HEK293 (cell line): ENCODE measurements around the gene LMF1.

Source experiments
- FEZF1 ChIP-seq: fragments of 450-650 bp; formaldehyde crosslinking; IDR thresholded peaks from 2 replicates; pipeline ENCODE4 v1.5.1; 2016; ENCODE audit warnings: missing biosample characterization, missing genetic modification characterization
- GLI2 ChIP-seq: fragments of 450-650 bp; formaldehyde crosslinking; IDR thresholded peaks from 2 replicates; pipeline ENCODE4; 2017; ENCODE audit warnings: missing biosample characterization, missing genetic modification characterization, low read depth, borderline replicate concordance
- GLIS1 ChIP-seq: fragments of 450-650 bp; formaldehyde crosslinking; IDR thresholded peaks from 2 replicates; pipeline ENCODE4 v1.5.1; 2016; ENCODE audit warnings: missing biosample characterization, missing genetic modification characterization
- HOXD13 ChIP-seq: sonication (generic); formaldehyde crosslinking; IDR thresholded peaks from 2 replicates; pipeline ENCODE4 v1.8.0; 2022; ENCODE audit warnings: missing genetic modification reagents, borderline replicate concordance
- KLF16 ChIP-seq: fragments of 450-650 bp; formaldehyde crosslinking; IDR thresholded peaks from 2 replicates; pipeline ENCODE4 v1.5.1; 2017; ENCODE audit warnings: missing biosample characterization, missing genetic modification characterization
- OSR2 ChIP-seq: fragments of 450-650 bp; formaldehyde crosslinking; IDR thresholded peaks from 2 replicates; pipeline ENCODE4 v1.5.1; 2016; ENCODE audit warnings: missing biosample characterization, missing genetic modification characterization
- REPIN1 ChIP-seq: fragments of 450-650 bp; formaldehyde crosslinking; IDR thresholded peaks from 2 replicates; pipeline ENCODE4 v1.5.1; 2017; ENCODE audit warnings: missing biosample characterization, missing genetic modification characterization, low read depth
- YY2 ChIP-seq: fragments of 450-650 bp; formaldehyde crosslinking; IDR thresholded peaks from 2 replicates; pipeline ENCODE4 v1.5.1; 2016; ENCODE audit warnings: missing biosample characterization, missing genetic modification characterization
- ZFP3 ChIP-seq: fragments of 450-650 bp; formaldehyde crosslinking; IDR thresholded peaks from 2 replicates; pipeline ENCODE4 v1.5.1; 2016; ENCODE audit warnings: low read depth, missing biosample characterization, missing genetic modification characterization
- ZNF114 ChIP-seq: fragments of 450-650 bp; formaldehyde crosslinking; IDR thresholded peaks from 2 replicates; pipeline ENCODE4 v1.5.0; 2017; ENCODE audit warnings: missing biosample characterization, missing genetic modification characterization
- ZNF146 ChIP-seq: fragments of 450-650 bp; formaldehyde crosslinking; IDR thresholded peaks from 2 replicates; pipeline ENCODE4 v1.5.1; 2016; ENCODE audit warnings: missing biosample characterization, missing genetic modification characterization
- ZNF175 ChIP-seq: fragments of 450-650 bp; formaldehyde crosslinking; IDR thresholded peaks from 2 replicates; pipeline ENCODE4 v1.5.1; 2016; ENCODE audit warnings: missing biosample characterization, missing genetic modification characterization
- ZNF23 ChIP-seq: fragments of 450-650 bp; formaldehyde crosslinking; IDR thresholded peaks from 2 replicates; pipeline ENCODE4 v1.5.1; 2016; ENCODE audit warnings: missing biosample characterization, missing genetic modification characterization, borderline replicate concordance
- ZNF24 ChIP-seq: fragments of 450-650 bp; formaldehyde crosslinking; IDR thresholded peaks from 2 replicates; pipeline ENCODE4 v1.5.1; 2016; ENCODE audit warnings: missing biosample characterization, missing genetic modification characterization
- ZNF350 ChIP-seq: fragments of 450-650 bp; formaldehyde crosslinking; IDR thresholded peaks from 2 replicates; pipeline ENCODE4 v1.5.0; 2017; ENCODE audit warnings: missing biosample characterization, mild to moderate bottlenecking, missing genetic modification characterization
- ZNF37A ChIP-seq: fragments of 450-650 bp; IDR thresholded peaks from 2 replicates; pipeline ENCODE4 v1.5.1; 2018; ENCODE audit warnings: missing biosample characterization, missing genetic modification characterization
- ZNF423 ChIP-seq: fragments of 450-650 bp; formaldehyde crosslinking; IDR thresholded peaks from 2 replicates; pipeline ENCODE4 v1.5.1; 2016; ENCODE audit warnings: missing biosample characterization, missing genetic modification characterization
- ZNF433 ChIP-seq: fragments of 450-650 bp; formaldehyde crosslinking; IDR thresholded peaks from 2 replicates; pipeline ENCODE4 v1.5.1; 2016; ENCODE audit warnings: missing biosample characterization, missing genetic modification characterization, low read depth
- ZNF510 ChIP-seq: fragments of 450-650 bp; formaldehyde crosslinking; IDR thresholded peaks from 2 replicates; pipeline ENCODE4 v1.5.1; 2018; ENCODE audit warnings: mild to moderate bottlenecking, missing genetic modification characterization, missing biosample characterization; ENCODE audit not compliant: insufficient replicate concordance
- ZNF558 ChIP-seq: fragments of 450-650 bp; formaldehyde crosslinking; IDR thresholded peaks from 2 replicates; pipeline ENCODE4 v1.5.1; 2016; ENCODE audit warnings: missing biosample characterization, missing genetic modification characterization
- ZNF596 ChIP-seq: fragments of 450-650 bp; IDR thresholded peaks from 2 replicates; pipeline ENCODE4 v1.5.0; 2018; ENCODE audit warnings: missing biosample characterization, mild to moderate bottlenecking, missing genetic modification characterization, moderate library complexity
- ZNF610 ChIP-seq: fragments of 450-650 bp; formaldehyde crosslinking; IDR thresholded peaks from 2 replicates; pipeline ENCODE4 v1.5.1; 2016; ENCODE audit warnings: missing biosample characterization, missing genetic modification characterization, borderline replicate concordance
- ZNF660 ChIP-seq: fragments of 450-650 bp; IDR thresholded peaks from 2 replicates; pipeline ENCODE4 v1.5.1; 2018; ENCODE audit warnings: missing biosample characterization, mild to moderate bottlenecking, missing genetic modification characterization
- ZNF677 ChIP-seq: fragments of 450-650 bp; IDR thresholded peaks from 2 replicates; pipeline ENCODE4 v1.5.0; 2018; ENCODE audit warnings: missing biosample characterization, mild to moderate bottlenecking, missing genetic modification characterization, moderate library complexity
- ZNF768 ChIP-seq: fragments of 450-650 bp; formaldehyde crosslinking; IDR thresholded peaks from 2 replicates; pipeline ENCODE4 v1.5.1; 2018; ENCODE audit warnings: missing biosample characterization, mild to moderate bottlenecking, missing genetic modification characterization
- ZSCAN16 ChIP-seq: fragments of 450-650 bp; formaldehyde crosslinking; IDR thresholded peaks from 2 replicates; pipeline ENCODE4 v1.5.1; 2016; ENCODE audit warnings: missing biosample characterization, missing genetic modification characterization
- ZSCAN23 ChIP-seq: fragments of 450-650 bp; formaldehyde crosslinking; IDR thresholded peaks from 2 replicates; pipeline ENCODE4 v1.5.1; 2016; ENCODE audit warnings: missing biosample characterization, missing genetic modification characterization
- TF ChIP-seq, protein P1 (sequence below): fragments of 450-650 bp; formaldehyde crosslinking; IDR thresholded peaks from 2 replicates; pipeline ENCODE4 v1.5.1; 2016; ENCODE audit warnings: missing biosample characterization, missing genetic modification characterization, low read depth
- TF ChIP-seq, protein P2 (sequence below): fragments of 450-650 bp; formaldehyde crosslinking; IDR thresholded peaks from 2 replicates; pipeline ENCODE4 v1.5.1; 2016; ENCODE audit warnings: missing biosample characterization, missing genetic modification characterization
- TF ChIP-seq, protein P3 (sequence below): fragments of 450-650 bp; formaldehyde crosslinking; IDR thresholded peaks from 2 replicates; pipeline ENCODE4 v1.5.1; 2017; ENCODE audit warnings: missing biosample characterization, missing genetic modification characterization
- TF ChIP-seq, protein P4 (sequence below): fragments of 450-650 bp; formaldehyde crosslinking; IDR thresholded peaks from 2 replicates; pipeline ENCODE4 v1.5.1; 2016; ENCODE audit warnings: missing biosample characterization, missing genetic modification characterization
- TF ChIP-seq, protein P5 (sequence below): fragments of 450-650 bp; formaldehyde crosslinking; IDR thresholded peaks from 2 replicates; pipeline ENCODE4 v1.5.1; 2017; ENCODE audit warnings: missing biosample characterization, missing genetic modification characterization

Gene LMF1

DNA sequence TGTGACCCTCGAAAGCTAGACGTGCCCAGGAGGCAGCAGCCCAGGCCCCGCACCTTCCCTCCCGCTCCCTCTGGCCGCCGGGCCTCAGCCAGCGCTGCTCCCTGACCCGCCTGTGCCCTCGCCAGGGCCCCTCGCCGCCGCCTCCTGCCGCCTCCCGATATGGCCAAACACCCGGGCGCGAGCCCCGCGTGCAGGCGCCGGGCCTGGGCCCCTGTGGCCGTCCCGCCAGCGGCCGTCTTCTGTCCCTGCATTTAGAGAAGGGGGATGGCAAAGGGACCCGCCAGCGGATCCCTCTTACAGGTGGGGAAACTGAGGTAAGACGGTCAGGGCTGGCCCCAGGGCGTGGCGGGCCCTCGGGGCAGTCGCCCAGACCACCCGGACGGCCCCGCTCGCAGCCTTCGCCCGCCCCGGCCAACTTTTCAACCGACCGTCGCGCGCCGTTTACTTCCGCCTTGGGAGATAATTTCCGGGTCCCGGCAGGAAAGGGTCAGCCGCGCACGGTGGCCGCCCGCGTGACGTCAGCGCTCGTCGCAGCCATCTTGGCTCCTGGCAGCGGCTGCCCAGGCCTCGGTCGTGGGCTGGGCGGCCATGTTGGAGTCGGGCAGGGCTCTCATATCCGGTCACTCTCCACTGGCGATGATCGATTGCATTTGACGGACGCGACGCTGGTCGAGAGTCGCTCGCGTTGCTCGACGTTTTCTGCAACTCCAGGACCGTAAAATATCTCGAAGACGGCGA is 163.3 kb downstream of the LMF1 start (continued):
- TF ChIP-seq ZNF610 (tag by site-specific recombination): peak; percentile 80; the same call in 1 of the 2 replicates
- no peak for TF ChIP-seq ZSCAN23 (tag by site-specific recombination)
- TF ChIP-seq HOXD13 (CRISPR knock-in tag): no peak
- no peak for TF ChIP-seq ZNF433
- TF ChIP-seq, protein P1, sequence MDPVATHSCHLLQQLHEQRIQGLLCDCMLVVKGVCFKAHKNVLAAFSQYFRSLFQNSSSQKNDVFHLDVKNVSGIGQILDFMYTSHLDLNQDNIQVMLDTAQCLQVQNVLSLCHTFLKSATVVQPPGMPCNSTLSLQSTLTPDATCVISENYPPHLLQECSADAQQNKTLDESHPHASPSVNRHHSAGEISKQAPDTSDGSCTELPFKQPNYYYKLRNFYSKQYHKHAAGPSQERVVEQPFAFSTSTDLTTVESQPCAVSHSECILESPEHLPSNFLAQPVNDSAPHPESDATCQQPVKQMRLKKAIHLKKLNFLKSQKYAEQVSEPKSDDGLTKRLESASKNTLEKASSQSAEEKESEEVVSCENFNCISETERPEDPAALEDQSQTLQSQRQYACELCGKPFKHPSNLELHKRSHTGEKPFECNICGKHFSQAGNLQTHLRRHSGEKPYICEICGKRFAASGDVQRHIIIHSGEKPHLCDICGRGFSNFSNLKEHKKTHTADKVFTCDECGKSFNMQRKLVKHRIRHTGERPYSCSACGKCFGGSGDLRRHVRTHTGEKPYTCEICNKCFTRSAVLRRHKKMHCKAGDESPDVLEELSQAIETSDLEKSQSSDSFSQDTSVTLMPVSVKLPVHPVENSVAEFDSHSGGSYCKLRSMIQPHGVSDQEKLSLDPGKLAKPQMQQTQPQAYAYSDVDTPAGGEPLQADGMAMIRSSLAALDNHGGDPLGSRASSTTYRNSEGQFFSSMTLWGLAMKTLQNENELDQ (tag by site-specific recombination): no peak
- TF ChIP-seq ZFP3 (tag by site-specific recombination): no peak
- no peak for TF ChIP-seq ZNF114 (tag by site-specific recombination)
- TF ChIP-seq ZNF677 (tag by site-specific recombination): no peak
- TF ChIP-seq GLIS1: peak; percentile 49
- no peak for TF ChIP-seq ZNF24 (tag by site-specific recombination)
- no peak; the same call in 1 of the 2 replicates for TF ChIP-seq REPIN1 (tag by site-specific recombination)
- no peak for TF ChIP-seq ZSCAN16 (tag by site-specific recombination)
- no peak for TF ChIP-seq ZNF596 (tag by site-specific recombination)
- TF ChIP-seq FEZF1: peak; percentile 92
- TF ChIP-seq, protein P2, sequence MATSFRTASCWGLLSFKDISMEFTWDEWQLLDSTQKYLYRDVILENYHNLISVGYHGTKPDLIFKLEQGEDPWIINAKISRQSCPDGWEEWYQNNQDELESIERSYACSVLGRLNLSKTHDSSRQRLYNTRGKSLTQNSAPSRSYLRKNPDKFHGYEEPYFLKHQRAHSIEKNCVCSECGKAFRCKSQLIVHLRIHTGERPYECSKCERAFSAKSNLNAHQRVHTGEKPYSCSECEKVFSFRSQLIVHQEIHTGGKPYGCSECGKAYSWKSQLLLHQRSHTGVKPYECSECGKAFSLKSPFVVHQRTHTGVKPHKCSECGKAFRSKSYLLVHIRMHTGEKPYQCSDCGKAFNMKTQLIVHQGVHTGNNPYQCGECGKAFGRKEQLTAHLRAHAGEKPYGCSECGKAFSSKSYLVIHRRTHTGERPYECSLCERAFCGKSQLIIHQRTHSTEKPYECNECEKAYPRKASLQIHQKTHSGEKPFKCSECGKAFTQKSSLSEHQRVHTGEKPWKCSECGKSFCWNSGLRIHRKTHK (tag by site-specific recombination): no peak
- TF ChIP-seq ZNF146 (tag by site-specific recombination): no peak
- TF ChIP-seq GLI2: no peak
- peak; percentile 61 for TF ChIP-seq KLF16
- TF ChIP-seq OSR2 (tag by site-specific recombination): no peak
- TF ChIP-seq YY2 (tag by site-specific recombination): peak; percentile 86
- no peak for TF ChIP-seq ZNF23 (tag by site-specific recombination)
- TF ChIP-seq, protein P3, sequence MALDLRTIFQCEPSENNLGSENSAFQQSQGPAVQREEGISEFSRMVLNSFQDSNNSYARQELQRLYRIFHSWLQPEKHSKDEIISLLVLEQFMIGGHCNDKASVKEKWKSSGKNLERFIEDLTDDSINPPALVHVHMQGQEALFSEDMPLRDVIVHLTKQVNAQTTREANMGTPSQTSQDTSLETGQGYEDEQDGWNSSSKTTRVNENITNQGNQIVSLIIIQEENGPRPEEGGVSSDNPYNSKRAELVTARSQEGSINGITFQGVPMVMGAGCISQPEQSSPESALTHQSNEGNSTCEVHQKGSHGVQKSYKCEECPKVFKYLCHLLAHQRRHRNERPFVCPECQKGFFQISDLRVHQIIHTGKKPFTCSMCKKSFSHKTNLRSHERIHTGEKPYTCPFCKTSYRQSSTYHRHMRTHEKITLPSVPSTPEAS (tag by site-specific recombination): no peak
- no peak for TF ChIP-seq ZNF768 (tag by site-specific recombination)
- TF ChIP-seq ZNF510 (tag by site-specific recombination): no peak
- no peak for TF ChIP-seq ZNF350 (tag by site-specific recombination)
- peak; percentile 63 for TF ChIP-seq ZNF660
- no peak for TF ChIP-seq ZNF558
- TF ChIP-seq ZNF423 (tag by site-specific recombination): 0 out of 2 replicates have a peak, but pooled peaks have one; percentile 31
- TF ChIP-seq, protein P4, sequence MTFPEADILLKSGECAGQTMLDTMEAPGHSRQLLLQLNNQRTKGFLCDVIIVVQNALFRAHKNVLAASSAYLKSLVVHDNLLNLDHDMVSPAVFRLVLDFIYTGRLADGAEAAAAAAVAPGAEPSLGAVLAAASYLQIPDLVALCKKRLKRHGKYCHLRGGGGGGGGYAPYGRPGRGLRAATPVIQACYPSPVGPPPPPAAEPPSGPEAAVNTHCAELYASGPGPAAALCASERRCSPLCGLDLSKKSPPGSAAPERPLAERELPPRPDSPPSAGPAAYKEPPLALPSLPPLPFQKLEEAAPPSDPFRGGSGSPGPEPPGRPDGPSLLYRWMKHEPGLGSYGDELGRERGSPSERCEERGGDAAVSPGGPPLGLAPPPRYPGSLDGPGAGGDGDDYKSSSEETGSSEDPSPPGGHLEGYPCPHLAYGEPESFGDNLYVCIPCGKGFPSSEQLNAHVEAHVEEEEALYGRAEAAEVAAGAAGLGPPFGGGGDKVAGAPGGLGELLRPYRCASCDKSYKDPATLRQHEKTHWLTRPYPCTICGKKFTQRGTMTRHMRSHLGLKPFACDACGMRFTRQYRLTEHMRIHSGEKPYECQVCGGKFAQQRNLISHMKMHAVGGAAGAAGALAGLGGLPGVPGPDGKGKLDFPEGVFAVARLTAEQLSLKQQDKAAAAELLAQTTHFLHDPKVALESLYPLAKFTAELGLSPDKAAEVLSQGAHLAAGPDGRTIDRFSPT: 0 out of 2 replicates have a peak, but pooled peaks have one; percentile 9
- no peak for TF ChIP-seq ZNF175 (tag by site-specific recombination)
- TF ChIP-seq, protein P5, sequence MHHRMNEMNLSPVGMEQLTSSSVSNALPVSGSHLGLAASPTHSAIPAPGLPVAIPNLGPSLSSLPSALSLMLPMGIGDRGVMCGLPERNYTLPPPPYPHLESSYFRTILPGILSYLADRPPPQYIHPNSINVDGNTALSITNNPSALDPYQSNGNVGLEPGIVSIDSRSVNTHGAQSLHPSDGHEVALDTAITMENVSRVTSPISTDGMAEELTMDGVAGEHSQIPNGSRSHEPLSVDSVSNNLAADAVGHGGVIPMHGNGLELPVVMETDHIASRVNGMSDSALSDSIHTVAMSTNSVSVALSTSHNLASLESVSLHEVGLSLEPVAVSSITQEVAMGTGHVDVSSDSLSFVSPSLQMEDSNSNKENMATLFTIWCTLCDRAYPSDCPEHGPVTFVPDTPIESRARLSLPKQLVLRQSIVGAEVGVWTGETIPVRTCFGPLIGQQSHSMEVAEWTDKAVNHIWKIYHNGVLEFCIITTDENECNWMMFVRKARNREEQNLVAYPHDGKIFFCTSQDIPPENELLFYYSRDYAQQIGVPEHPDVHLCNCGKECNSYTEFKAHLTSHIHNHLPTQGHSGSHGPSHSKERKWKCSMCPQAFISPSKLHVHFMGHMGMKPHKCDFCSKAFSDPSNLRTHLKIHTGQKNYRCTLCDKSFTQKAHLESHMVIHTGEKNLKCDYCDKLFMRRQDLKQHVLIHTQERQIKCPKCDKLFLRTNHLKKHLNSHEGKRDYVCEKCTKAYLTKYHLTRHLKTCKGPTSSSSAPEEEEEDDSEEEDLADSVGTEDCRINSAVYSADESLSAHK (tag by site-specific recombination): no peak
- no peak for TF ChIP-seq ZNF37A (tag by site-specific recombination)
